Esophagus squamous epithelium (tissue), 4 donors: Measurements from ENCODE around the gene TLE3.

Experiments used
- POLR2A ChIP-seq, 4 donors: fragments of 450-650 bp; IDR thresholded peaks; one replicate each; pipeline ENCODE4 v1.6.1; 2017; ENCODE audit warnings: antibody characterized with exemption in 4 of 4, mild to moderate bottlenecking in 4 of 4, moderate library complexity in 3 of 4
- TF ChIP-seq, protein P1 (sequence below), 6 experiments: fragments of 450-650 bp in 4 of 6; fragments of 200-600 bp in 2 of 6; sonication (generic) in 2 of 6; IDR thresholded peaks; one replicate each; pipeline ENCODE4 v1.5.1; 2016 to 2019; ENCODE audit warnings: antibody characterized with exemption in 6 of 6, mild to moderate bottlenecking in 4 of 6, moderate library complexity in 4 of 6

DNA sequence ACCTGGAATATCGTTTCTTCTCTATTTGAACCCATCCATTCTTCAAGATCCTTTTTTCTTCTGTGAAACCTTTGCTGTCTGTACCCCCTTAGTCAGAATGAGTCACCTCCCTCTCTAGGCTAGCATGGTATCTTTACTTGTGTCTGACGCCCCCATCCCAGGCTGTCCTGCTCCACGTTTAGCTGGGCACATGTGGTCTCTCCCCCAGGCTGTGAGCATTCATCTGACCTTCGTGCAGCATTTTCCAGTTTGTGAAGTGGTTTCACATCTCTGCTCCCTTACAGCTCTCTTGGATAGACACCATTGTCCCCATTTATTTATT, 14.3 kb upstream of the TLE3 start:
- TF ChIP-seq, protein P1, sequence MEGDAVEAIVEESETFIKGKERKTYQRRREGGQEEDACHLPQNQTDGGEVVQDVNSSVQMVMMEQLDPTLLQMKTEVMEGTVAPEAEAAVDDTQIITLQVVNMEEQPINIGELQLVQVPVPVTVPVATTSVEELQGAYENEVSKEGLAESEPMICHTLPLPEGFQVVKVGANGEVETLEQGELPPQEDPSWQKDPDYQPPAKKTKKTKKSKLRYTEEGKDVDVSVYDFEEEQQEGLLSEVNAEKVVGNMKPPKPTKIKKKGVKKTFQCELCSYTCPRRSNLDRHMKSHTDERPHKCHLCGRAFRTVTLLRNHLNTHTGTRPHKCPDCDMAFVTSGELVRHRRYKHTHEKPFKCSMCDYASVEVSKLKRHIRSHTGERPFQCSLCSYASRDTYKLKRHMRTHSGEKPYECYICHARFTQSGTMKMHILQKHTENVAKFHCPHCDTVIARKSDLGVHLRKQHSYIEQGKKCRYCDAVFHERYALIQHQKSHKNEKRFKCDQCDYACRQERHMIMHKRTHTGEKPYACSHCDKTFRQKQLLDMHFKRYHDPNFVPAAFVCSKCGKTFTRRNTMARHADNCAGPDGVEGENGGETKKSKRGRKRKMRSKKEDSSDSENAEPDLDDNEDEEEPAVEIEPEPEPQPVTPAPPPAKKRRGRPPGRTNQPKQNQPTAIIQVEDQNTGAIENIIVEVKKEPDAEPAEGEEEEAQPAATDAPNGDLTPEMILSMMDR (IDR thresholded peaks at IDR 0.05), result no peak
- TF ChIP-seq POLR2A (IDR thresholded peaks at IDR 0.05), result no peak
